GM12865 (cell line): ENCODE data around the gene ESR1.

Source experiments
- DNase-seq: peaks from one replicate; pipeline ENCODE4 v3.0.0; 2010; ENCODE audit warnings: low read depth
- H3K4me3 ChIP-seq: 2 replicates; pipeline ENCODE4 v1.5.1; 2011; ENCODE audit warnings: mild to moderate bottlenecking, low read depth, low read length, control low read depth
- TF ChIP-seq, protein P1 (sequence below): IDR thresholded peaks from 2 replicates; pipeline ENCODE4 v1.5.1; 2011; ENCODE audit warnings: low read length, control low read depth, low read depth, inconsistent platforms; ENCODE audit not compliant: insufficient read depth; ENCODE audit errors: missing control alignments

Gene ESR1

DNA sequence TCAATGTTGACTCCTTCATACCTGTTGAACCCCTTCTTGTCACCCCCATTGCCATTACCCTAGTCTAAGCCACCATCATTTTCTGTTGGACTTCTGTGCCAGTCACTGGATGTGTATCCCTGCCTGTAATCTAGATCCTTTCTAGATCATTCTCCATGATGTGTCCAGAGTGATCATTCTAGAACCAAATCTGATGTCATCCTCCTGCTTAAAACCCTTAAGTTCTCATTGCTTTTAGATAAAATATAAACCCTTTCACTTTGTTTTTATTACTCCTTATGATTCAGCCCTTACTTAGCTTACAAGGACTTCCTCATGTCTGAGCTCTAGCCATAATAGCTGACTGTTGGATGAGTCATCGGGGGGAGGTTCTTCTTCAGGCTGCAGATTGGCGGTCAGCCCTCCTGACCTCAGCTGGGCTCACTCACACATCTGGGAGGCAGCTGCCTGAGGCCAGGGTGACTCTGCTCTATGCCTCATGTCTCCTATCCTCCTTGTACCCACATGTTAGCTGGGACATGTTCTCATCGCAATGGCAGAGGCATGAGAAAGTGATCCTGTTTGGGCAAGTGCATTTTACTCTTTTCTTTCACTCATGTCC lies 287.6 kb downstream of the ESR1 start:
- no peak for DNase-seq
- H3K4me3 ChIP-seq = no peak overlapping the region
- TF ChIP-seq, protein P1, sequence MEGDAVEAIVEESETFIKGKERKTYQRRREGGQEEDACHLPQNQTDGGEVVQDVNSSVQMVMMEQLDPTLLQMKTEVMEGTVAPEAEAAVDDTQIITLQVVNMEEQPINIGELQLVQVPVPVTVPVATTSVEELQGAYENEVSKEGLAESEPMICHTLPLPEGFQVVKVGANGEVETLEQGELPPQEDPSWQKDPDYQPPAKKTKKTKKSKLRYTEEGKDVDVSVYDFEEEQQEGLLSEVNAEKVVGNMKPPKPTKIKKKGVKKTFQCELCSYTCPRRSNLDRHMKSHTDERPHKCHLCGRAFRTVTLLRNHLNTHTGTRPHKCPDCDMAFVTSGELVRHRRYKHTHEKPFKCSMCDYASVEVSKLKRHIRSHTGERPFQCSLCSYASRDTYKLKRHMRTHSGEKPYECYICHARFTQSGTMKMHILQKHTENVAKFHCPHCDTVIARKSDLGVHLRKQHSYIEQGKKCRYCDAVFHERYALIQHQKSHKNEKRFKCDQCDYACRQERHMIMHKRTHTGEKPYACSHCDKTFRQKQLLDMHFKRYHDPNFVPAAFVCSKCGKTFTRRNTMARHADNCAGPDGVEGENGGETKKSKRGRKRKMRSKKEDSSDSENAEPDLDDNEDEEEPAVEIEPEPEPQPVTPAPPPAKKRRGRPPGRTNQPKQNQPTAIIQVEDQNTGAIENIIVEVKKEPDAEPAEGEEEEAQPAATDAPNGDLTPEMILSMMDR = no peak

DNA sequence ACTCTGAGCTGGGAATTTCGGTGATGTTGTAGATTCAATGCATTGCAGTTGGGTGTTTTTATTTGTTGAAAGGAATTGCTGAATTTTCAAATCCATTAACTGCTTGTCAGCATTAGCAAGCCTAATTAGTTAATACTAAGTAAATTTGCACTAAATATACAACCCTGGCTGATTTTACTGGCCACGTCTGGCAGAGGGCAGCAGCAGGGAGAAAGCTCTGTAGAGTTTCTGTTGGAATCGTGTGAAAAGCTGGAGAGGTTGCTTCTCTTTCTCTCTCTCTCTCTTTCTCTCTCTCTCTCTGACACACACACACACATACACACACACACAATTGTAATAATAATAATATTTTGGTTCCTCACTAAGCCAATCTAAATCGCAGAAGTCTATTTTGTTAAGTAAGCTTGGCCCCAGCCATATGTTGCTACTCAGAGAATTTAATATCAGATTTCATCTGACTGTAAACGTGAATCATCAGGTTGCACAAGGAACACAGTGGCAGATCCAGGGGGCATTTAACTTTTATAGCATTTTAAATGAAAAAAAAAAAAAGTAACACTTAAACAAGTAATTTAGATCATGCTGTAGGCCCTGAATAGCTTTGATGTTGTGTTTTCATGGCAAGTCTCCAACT lies 289.5 kb downstream of the ESR1 start:
- DNase-seq = no peak
- H3K4me3 ChIP-seq = no peak overlapping the region
- TF ChIP-seq, protein P1 = no peak

DNA sequence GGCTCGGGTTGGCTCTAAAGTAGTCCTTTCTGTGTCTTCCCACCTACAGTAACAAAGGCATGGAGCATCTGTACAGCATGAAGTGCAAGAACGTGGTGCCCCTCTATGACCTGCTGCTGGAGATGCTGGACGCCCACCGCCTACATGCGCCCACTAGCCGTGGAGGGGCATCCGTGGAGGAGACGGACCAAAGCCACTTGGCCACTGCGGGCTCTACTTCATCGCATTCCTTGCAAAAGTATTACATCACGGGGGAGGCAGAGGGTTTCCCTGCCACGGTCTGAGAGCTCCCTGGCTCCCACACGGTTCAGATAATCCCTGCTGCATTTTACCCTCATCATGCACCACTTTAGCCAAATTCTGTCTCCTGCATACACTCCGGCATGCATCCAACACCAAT lies 291.2 kb downstream of the ESR1 start:
- TF ChIP-seq, protein P1 = no peak
- no peak for DNase-seq
- no peak overlapping the region for H3K4me3 ChIP-seq

DNA sequence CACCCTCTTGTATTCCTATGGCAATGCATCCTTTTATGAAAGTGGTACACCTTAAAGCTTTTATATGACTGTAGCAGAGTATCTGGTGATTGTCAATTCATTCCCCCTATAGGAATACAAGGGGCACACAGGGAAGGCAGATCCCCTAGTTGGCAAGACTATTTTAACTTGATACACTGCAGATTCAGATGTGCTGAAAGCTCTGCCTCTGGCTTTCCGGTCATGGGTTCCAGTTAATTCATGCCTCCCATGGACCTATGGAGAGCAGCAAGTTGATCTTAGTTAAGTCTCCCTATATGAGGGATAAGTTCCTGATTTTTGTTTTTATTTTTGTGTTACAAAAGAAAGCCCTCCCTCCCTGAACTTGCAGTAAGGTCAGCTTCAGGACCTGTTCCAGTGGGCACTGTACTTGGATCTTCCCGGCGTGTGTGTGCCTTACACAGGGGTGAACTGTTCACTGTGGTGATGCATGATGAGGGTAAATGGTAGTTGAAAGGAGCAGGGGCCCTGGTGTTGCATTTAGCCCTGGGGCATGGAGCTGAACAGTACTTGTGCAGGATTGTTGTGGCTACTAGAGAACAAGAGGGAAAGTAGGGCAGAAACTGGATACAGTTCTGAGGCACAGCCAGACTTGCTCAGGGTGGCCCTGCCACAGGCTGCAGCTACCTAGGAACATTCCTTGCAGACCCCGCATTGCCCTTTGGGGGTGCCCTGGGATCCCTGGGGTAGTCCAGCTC lies 292.1 kb downstream of the ESR1 start:
- DNase-seq = no peak
- no peak overlapping the region for H3K4me3 ChIP-seq
- TF ChIP-seq, protein P1 = no peak

DNA sequence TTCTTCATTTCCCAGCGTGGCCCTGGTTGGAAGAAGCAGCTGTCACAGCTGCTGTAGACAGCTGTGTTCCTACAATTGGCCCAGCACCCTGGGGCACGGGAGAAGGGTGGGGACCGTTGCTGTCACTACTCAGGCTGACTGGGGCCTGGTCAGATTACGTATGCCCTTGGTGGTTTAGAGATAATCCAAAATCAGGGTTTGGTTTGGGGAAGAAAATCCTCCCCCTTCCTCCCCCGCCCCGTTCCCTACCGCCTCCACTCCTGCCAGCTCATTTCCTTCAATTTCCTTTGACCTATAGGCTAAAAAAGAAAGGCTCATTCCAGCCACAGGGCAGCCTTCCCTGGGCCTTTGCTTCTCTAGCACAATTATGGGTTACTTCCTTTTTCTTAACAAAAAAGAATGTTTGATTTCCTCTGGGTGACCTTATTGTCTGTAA lies 292.7 kb downstream of the ESR1 start:
- no peak for DNase-seq
- no peak overlapping the region for H3K4me3 ChIP-seq
- TF ChIP-seq, protein P1 = no peak

DNA sequence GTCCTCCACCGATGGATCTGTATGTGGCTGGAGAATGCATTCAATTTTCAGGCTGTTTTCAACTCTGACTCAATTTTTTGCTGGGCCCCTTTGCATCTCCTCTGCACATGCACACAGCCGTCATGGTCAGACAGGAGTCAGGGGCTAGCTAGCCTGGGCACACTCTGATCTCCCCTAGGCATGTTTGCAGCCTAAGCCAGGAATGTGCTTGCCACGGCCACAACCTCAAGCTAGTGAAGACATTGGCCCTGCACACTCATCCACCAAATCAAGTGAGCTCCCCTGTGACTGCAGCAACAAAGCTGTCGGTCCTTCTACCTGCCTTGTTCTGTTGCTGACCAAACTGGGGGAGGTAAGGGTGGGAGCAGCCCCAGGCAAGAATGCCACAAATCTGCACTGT lies 300.5 kb downstream of the ESR1 start:
- no peak for DNase-seq
- H3K4me3 ChIP-seq = no peak overlapping the region
- TF ChIP-seq, protein P1 = no peak
